HG03025 (cell line): ENCODE results near the gene YBX3.

Source experiments
- ATAC-seq: cut with Tn5 transposase; IDR thresholded peaks from one replicate; pipeline ENCODE4 v1.9.1; 2021; ENCODE audit warnings: mild to moderate bottlenecking, moderate library complexity; ENCODE audit not compliant: unreplicated experiment, low FRiP score

Gene YBX3

DNA sequence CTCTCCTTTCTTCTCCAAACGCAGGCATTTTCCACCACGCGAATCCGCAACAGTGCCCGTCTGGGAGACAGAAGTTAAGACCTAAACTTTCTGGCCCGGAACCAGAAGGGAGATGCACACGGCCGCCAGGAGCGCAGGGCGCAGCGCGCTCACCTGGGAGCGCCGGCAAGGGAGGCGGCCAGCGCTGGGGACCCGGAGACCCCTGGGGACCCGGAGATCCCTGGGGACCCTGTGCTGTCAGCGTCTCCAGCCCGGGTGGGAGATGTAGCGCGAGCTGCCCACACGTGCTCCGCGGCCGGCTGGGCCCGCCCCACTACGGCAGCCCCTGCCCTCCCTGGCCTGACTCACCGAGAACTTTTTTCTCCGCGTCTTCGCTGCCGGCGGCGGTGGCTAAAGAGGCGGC lies 620 bp downstream of the YBX3 start:
- peak; percentile 48 for ATAC-seq

DNA sequence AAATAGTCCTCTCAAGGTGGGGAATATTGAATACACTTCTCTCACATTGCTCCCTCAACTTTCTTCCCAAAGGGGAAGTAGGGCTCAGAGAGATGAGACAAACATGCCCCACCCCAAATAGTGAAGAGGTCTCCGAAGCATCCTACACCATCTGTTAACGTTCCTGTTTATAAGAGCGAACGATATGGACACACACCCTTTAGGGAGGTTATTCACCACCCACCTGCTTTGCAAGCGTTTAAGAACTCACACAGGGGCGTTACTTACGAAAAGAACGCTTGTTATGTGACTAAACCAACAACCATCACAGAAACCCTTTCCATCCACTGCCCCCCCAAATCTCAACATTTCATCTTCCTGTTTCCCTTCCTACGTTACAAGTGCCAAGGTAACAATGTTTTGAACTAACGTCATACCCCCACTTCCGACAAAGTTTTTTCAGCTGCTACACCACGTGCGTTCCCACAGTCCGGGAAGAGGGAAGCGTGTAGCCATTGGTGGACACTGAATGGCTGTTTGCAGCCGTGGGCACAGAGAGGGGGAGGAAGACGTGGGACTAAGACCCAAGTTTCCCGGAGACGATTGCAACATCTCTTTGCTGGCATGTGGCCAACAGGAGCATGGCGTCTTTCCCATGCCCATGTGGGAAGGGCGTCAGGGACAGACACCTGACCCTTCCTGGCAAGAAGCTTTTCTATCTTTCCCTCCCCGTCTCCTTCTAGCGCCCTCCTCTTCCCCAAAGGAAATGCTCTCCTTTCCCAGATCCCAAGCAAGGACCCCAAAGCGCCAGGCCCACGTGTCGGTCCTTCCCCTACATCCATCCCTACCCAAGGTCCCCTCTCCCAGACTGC lies 1.2 kb downstream of the YBX3 start:
- no peak for ATAC-seq

DNA sequence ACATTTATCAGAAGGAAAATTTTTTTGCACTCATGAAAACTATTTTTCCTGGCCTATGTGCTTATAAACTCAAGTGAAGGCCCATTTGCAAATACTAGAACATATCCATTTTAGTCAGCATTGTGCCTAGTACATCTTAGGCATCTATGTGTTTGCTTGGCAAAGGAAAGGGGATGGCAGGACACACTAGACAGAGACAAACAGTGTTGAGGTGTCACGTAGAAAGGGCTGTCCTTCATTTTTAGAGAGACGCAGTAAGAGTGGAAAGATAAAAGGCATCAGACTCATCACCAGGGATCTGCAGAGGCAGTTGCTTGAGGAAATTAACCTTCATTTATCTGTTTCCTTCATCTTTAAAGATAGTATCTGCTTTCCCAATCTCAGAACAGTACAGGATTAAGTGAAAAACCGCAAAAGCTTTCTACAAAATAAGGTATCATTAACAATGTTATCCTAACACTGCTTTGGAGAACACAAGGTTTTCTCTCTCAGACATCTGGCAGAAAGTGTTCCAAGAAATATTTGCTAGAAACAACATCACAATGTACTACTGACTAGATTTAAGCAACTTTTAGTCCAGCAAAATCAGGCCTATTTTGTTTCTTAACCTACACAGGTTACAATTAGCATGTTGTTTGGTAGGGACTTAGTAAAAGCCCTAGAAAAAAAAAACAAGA lies 2.0 kb downstream of the YBX3 start:
- no peak for ATAC-seq

DNA sequence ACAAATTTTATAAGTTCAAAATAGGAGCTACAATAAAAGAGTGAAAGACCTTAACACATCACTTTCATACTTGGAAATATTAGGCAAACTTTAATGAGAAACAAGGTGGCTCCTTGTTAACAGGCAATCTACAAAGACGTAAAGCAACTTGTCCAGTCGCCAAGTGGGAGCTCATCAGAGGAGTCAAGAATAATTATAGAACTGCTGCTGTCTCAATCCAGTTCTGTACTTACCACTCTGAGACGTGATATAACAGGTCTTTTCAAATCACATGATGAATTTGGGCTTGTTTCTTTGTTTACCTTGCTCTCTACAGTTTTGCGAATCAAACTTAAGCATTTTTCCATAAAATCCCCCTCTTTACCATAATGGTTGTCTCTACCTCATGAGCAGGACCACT lies 3.6 kb downstream of the YBX3 start:
- no peak for ATAC-seq

DNA sequence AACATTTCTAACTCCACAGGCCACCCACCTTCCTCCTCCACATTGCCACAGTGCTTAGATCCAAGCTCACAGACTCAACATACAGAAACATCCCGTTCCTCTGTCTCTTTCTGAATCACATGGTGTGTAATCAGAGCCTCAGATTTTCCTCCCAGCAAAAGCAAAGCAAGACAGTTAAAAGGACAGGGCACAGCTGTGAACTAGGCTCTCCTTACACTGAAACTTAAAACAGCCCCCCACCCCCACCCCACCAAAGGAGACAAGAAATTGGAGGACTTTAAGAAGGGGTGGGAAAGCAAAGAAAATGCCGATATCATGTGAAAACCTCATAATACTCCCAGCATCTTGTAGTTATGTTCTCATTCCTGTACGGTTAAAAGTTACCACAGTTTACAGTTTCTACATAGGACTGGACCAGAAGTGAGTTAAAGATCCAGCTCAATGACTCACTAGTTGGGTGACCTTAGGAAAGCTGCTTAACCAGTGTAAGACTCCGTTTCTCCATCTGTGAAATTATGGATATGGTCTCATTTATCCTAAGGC lies 4.8 kb downstream of the YBX3 start:
- no peak for ATAC-seq

DNA sequence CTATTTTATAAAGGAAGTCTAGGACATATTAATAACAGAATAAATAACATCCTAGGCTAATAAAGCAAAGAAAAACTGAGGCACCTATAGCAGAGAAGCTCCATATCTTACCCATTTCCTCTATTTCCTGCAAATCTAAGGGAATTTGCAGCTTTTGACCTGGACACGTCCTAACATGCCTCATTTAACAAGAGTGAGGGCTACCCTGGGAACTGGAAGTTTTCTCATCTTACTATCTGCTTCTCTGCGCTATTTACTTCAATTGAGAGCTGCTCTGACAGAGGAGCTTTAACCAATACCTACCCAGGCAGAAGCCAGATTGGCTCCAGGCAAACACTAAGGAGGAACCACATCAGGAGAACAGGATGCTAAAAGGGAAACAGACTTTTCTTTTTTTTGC lies 5.7 kb downstream of the YBX3 start:
- ATAC-seq: no peak

DNA sequence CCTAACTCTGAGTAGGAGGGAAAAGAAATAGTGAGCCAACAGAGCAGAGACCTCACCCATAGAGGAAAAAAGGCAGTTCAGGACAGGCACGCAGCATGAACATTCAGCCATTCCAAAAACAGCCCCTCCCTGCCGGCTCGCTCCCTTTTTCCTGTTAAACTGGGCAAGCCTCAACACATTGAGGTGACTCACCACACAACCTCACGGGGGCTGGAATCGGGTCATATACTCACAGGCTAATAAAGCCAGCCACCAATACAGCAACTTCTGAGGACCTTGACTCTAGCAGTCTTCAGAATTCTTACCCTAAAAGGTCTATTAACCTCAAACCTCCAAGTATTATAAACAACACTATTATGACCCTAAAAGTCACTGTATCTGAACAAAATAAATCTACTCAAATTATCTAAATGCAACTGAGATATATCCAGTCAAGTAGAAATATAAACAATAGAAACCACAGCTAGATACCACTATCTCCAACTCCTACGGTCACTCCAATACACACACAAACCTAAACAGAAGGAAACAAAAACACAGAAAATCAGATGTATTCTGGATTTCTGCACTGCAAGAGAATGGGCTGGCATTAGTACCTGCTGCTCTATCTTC lies 6.3 kb downstream of the YBX3 start:
- no peak for ATAC-seq

DNA sequence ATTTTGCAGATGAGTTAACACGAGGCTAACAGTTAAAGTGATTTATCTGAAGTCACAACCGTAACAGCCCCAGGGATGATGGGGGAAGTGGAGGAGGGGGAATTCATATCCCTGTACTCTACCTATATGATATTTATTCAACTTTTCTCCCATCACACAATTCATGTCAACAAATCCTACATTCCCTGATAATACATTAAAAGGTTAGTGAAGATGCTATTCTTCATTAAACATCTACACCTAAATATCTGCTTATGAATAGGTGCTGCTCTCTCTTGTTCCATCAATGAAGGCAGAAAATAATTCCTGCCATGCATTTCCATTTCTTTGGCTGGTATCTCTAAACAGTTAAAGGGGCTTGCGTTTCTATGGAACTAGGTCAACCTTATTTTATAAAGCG lies 6.8 kb downstream of the YBX3 start:
- no peak for ATAC-seq

DNA sequence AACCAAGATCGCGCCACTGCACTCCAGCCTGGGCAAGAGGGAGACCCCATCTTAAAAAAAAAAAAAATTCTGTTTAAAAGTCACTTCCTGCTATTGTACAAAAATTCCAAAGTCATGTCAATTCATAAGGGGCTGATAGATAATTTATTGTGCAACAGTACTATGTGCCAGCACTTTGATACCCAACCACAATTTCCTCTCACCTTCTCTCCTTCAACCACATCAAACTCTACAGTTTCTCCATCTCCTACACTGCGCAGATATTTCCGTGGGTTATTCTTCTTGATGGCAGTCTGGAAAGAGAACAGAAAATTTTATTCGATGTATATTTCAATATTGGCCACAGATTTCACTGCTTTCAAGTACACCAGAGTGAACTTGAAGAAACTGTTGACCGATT lies 7.6 kb downstream of the YBX3 start:
- no peak for ATAC-seq

DNA sequence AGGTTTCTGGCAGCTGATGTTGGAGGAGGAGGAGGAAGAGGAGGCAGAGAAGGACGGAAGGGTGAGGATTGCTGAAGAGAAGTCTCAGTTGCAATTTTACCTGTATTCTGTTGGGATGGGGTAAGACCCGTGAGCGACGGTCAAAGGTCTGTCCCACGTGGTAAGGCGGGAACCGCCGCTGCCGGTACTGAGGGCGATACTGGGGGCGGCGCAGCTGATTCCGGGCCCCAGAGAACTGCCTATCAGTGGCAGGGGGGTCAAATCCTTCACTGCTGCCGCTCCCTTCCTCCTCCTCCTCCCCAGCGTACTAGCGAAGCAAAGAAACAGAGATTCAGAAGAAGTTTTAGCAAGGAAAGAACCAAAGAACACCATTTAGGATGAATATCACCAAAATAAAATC lies 13.3 kb downstream of the YBX3 start:
- no peak for ATAC-seq

DNA sequence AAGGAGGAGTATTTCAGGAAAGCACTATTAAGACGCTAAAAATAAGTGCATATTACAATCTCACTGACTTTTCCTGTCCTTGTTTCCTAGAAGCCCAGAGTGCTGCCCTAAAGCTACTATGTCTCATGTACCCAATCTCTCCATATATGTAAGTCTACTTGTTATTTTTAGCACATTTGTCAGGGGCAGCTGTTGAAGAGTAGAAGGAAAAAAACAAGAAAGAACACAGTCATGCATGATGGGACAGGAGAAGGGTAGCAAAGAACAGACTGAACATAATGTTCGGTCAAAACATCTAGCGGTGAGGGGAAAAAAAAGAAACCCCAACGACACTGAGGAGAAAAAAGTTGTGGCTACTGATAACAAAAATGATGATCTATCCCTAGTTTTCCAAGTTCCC lies 14.3 kb downstream of the YBX3 start:
- no peak for ATAC-seq

DNA sequence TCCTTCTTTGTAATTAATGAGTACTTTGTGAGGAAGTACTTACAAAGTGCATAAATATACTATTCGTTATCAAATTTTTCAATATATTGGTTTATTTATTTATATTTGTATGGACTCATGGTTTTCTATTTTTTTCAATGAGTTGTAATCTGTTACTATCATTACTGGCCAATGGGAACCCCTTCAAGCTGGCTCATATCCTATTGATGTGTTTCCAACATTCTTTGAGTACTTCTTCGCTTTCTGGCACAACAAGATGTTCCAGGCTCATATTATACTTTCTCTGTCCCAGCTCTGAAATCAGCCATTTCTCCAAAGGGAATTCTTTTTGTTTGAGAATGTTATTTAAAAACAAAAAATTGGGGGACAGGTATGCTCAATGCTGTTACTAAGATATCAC lies 17.5 kb downstream of the YBX3 start:
- no peak for ATAC-seq

DNA sequence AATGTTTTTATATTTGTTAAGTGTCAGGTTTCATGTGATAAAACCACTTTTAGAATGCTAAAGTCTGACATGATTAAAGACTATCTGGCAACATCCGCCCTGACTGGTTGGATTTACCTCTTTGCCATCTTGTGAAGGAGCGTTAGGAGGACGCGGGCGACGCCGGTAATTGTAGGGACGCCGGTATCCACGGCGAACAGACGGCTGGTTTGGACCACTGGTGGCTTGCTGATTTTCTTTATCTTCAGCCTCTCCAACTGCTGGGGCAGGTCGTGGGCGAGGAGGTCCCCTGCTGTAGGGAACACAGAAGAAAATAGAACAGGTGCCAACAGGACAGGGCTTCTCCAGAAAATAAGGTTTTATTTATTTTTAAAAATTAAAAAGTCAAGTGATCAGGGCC lies 21.3 kb downstream of the YBX3 start:
- no peak for ATAC-seq

DNA sequence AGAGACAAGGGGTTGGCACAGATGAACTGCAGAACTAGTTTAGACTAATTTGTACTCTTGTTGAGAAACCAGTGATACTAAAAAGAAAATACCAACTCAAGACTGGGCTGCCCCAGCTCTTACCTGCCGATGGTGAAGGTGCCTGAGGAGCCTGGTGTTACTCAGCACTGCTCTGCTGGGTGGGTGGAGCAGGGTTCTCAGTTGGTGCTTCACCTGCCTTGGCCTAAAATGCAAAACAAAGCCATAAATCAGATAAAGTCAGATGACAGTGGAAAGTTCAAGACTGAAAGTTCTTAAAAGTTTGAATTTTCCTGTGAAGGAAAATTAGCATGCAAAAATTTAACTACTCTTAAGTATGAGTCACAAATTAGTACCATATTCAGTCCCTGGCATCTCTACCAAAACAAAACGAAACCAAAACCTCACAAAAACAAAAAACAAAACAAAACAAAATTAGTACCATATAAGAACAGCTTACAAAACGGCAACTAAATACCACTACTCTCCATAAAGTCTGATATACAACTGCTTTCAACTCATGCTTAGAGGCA lies 21.9 kb downstream of the YBX3 start:
- no peak for ATAC-seq

DNA sequence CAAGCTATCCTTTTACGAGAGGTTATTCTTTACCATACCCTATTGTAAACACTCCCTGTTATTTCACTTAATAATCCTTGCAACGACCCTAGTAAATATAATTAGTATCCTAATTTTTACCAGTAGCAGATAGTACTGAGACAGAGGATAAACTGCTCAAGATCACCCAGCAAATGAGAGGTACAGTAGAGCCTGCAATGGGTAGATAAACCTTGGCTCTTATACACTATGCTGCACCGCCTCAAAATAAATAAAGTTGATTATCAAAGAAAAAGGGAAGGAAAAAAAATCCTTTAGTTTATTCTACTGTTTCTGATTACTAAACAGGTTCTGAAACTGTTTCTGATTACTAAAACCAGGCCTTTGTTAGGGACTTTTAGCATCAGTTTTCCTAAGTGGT lies 22.5 kb downstream of the YBX3 start:
- no peak for ATAC-seq

DNA sequence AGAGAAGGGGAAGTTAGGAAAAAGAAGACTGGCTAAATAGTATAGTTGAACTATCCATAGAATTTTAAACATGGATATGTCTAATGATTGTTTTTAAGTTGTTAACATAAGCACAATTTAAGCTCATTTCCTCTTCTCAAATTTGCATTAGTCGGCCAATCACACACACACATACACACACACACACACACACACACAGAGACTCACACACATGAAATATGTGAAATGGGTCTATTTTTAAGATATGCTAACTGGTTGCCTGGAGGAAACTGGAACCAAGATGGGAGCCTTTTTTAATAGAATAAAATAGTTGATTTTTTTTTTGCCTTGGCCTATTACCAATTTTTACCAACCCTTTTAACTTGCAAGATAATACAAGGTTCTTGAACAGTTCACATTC lies 25.3 kb downstream of the YBX3 start:
- ATAC-seq: no peak

DNA sequence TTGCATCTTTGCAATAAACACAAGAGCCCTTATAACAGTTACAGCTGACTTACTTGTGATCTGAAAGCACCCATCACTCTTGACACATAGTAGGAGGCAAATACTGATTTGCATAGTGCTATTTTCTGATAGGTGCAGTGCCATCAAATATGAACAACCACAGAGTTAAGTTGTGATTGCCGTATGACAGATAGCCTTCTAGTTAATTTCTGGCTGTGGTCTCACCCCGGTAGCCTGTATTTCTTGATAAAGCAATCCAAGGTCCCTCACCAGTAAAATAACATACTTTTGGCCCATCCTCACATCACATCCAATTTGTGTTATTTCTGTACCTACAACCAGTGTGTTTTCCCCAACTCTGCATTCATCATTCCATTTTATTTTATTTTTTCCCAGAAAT lies 26.0 kb downstream of the YBX3 start:
- no peak for ATAC-seq

DNA sequence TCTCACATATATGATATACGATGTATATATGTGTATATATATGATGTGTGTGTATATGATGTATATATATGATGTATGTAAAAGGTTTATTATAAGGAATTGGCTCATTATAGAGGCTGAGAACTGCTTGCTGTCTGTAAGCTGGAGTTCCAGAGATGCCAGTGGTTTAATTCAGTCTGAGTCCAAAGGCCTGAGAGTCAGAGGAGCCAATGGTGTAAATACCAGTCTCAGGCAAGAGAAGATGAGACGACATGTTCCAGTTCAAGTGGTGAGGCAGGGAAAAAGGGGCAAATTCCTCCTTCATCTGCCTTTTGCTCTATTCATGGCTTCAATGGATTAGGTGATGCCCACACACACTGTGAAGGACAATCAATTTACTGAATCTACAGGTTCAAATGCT lies 32.2 kb downstream of the YBX3 start:
- no peak for ATAC-seq

DNA sequence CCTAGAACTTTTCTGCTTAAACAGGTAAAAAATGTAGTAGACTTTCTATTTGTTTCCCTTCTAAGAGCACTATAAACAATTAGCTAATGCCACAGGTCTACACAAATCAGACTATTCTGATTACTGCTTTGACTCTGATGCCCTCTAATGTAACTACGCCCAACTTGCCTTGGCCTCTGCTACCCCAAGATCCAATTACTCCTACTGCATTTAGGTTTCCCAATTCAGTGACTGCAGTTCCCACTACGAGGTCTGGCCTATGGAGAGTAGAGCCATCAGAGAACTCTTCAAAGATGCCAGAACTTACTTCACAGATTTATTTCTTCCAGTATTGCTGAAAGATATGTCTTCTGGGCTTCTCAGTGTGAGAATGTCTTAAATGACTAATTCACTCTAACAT lies 34.0 kb downstream of the YBX3 start:
- ATAC-seq: no peak

DNA sequence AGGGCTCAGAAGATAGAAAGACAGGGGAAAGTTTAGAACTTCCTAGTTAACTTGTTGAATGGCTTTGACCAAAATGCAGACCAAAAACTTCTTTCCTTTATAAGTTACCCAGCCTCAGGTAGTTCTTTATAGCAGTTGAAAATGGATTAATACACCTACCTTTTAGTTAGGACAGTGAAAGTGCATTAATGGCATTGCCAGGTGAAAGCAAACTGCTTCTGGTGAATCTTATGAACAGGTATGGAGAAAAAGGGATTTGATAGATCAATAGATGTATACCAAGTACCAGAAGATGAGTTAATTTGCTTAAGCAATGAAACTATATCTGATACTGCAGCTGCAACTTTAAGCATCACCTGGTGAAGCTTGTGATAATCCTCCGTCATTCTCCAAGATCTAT lies 35.1 kb downstream of the YBX3 start:
- no peak for ATAC-seq

DNA sequence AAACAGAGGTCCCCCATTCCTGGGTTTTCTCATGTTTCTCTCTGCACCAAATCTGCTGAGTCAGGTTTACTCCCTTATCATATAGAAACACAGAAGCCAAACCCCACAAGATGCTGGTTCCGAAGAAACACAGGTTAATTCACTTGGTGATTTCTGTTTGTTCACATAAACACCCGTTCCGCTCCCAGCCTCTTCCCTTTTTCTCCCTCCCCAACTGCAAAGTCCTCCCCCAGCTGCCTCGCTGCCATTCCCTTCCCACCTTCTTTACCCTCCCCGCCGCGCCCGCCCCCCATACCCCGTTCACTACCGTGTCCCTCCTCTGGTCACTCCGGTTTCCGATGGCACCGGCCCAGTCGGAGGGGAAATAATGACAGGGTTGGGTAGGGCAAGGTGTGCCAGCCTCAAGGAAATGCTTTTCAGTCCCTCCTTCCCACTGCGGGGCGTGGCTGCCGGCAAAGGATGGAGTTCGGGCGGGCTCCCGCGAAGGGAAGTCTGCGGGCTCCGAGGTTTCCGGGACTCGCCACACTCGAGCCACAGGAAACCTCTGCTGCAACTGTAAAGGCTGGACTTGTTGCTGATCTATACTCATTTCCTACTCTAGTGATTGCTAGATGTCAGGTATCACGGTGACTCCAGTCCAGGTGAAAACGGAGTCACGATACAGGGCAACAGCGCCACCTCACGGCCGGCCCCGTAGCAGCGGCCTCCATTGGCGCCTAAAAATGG lies 49.3 kb downstream of the YBX3 start, which contains the start of gene STYK1:
Gene STYK1 (minus strand): TSS at position 394 of the 726 bp plus-strand sequence. CDS start 39,434 bp downstream, outside the sequence.
- no peak for ATAC-seq
